Spleen (tissue), 7 donors: ENCODE results near the gene TMEM114.

Experiments used
- CTCF ChIP-seq, 11 experiments: fragments of 200-600 bp in 7 of 11; fragments of 450-650 bp in 4 of 11; sonication (generic) in 4 of 11; IDR thresholded peaks in 8 of 11; conservative IDR thresholded peaks in 3 of 11; 1 replicate in 7 of 11; 2 replicates in 4 of 11; pipeline versions ENCODE4 v1.4.0 to v1.8.0; 2016 to 2021; ENCODE audit warnings: antibody characterized with exemption in 11 of 11, inconsistent platforms in 4 of 11, mild to moderate bottlenecking in 1 of 11
- POLR2A ChIP-seq, 3 donors: fragments of 450-650 bp; IDR thresholded peaks; one replicate each; pipeline ENCODE4 v1.5.1; 2017; ENCODE audit warnings: antibody characterized with exemption in 3 of 3, mild to moderate bottlenecking in 1 of 3
- donor health status: DM: no; HTN: no; CAD: no; lungs with moderate emphysema.
- donor health status: DM: no; HTN: no; CAD: no.
- donor health status: DM: no; HTN: no; CAD: no.

- TF ChIP-seq CTCF (IDR thresholded peaks at IDR 0.05 in 8 of 11, conservative IDR thresholded peaks at IDR 0.05 in 3 of 11) (no peak), POLR2A (IDR thresholded peaks at IDR 0.05) (no peak)
Observed at GRCh38 chr16:8552487-8553221, 37.7 kb downstream of the TMEM114 start.
